GM13976 (cell line): ENCODE data around the gene KCNMB4.

Experiments used
- DNase-seq: peaks from one replicate; pipeline ENCODE4 v3.0.0; 2012; ENCODE audit warnings: low spot score
- CTCF ChIP-seq: IDR thresholded peaks from 2 replicates; pipeline ENCODE4 v1.5.1; 2012; ENCODE audit warnings: borderline replicate concordance, mild to moderate bottlenecking; ENCODE audit not compliant: insufficient read depth; ENCODE audit errors: extremely low read depth, missing control alignments, control extremely low read depth
- in situ Hi-C: fragments of 300-500 bp; cut with MboI; formaldehyde crosslinking; loops from one replicate; pipeline ENCODE4 v1.12.0; 2022; ENCODE audit warnings: low sequenced_read_pairs, mixed read lengths, inconsistent platforms; ENCODE audit not compliant: unreplicated experiment

KCNMB4 gene

GRCh38 chr12:70354787-70355186 lies 11.3 kb upstream of the KCNMB4 start:
- no peak for TF ChIP-seq CTCF
- in situ Hi-C loops = no loop called here
- DNase-seq = no peak

GRCh38 chr12:70355972-70356371 lies 10.1 kb upstream of the KCNMB4 start:
- TF ChIP-seq CTCF = no peak
- in situ Hi-C loops = no loop called here
- DNase-seq = no peak

- no peak for DNase-seq
- in situ Hi-C loops = no loop called here
- TF ChIP-seq CTCF = no peak
These were observed 6.5 kb upstream of the KCNMB4 start for GRCh38 chr12:70359458-70360197.

- in situ Hi-C loops = no loop called here
- no peak for TF ChIP-seq CTCF
These were observed 5.9 kb upstream of the KCNMB4 start for GRCh38 chr12:70360218-70360617.

GRCh38 chr12:70364695-70365397 lies 1.2 kb upstream of the KCNMB4 start:
- in situ Hi-C loops = no loop called here
- DNase-seq = no peak

More at GRCh38 chr12:70360218-70360617, 5.9 kb upstream of the KCNMB4 start:
- DNase-seq = no peak

GRCh38 chr12:70365398-70365647 lies 767 bp upstream of the KCNMB4 start:
- in situ Hi-C loops = no loop called here
- no peak for TF ChIP-seq CTCF
- no peak for DNase-seq

More at GRCh38 chr12:70364695-70365397, 1.2 kb upstream of the KCNMB4 start:
- TF ChIP-seq CTCF = no peak
